Measurements from ENCODE around the gene CNTNAP3. TPM values are rescaled to one million over a fixed set of nuclear protein-coding genes. Genes with fewer than 3 reads are reported as not detected.
"Not testable (repeated sequence)": the region's sequence is repeated elsewhere in the genome, so short reads cannot be mapped to it uniquely, and the experiment has no call there.

The CNTNAP3 gene
- total RNA-seq, 1 experiment from 2014 or later, result 22.6 TPM

- H3K27ac ChIP-seq (ENCODE audit: insufficient read length, low read depth, low read length); H3K4me1 Mint-ChIP-seq; H2BK20ac ChIP-seq (ENCODE audit: low read depth, low read length, poor library complexity, severe bottlenecking); H3T11ph ChIP-seq (ENCODE audit: low read length); H3K23ac ChIP-seq (ENCODE audit: insufficient read length, low read depth, low read length); H4K20me1 ChIP-seq (ENCODE audit: control insufficient read depth, insufficient read depth, insufficient read length); H2BK15ac ChIP-seq (ENCODE audit: low read depth, low read length); H3K79me1 ChIP-seq (ENCODE audit: insufficient read depth, low read depth, low read length, poor library complexity, severe bottlenecking); H2AFZ ChIP-seq (ENCODE audit: low read length); H3K14ac ChIP-seq (ENCODE audit: insufficient read depth, low read length); H3K4me3 Mint-ChIP-seq; DNase-seq; H3K56ac ChIP-seq (ENCODE audit: insufficient read length, low read depth, low read length); H2BK120ac ChIP-seq (ENCODE audit: low read depth, low read length, poor library complexity, severe bottlenecking); H3K4me2 ChIP-seq (ENCODE audit: insufficient read depth, insufficient read length, low read length); H3K23me2 ChIP-seq (ENCODE audit: insufficient read length, low read depth, low read length, poor library complexity, severe bottlenecking); H3K27ac Mint-ChIP-seq; H3K36me3 Mint-ChIP-seq (ENCODE audit: insufficient read depth in 1 of 3, low read depth in 3 of 3); H3K9ac ChIP-seq (ENCODE audit: extremely low read depth, insufficient read length, low read length); H3K27me3 ChIP-seq (ENCODE audit: insufficient read depth, low read length); H4K5ac ChIP-seq (ENCODE audit: insufficient read length, low read depth, low read length); H3K4me1 ChIP-seq (ENCODE audit: insufficient read depth, low read length); H4K8ac ChIP-seq (replicated peaks; ENCODE audit: insufficient read length, low read depth, low read length); H3K79me2 ChIP-seq (ENCODE audit: insufficient read depth, low read length); H3K18ac ChIP-seq (ENCODE audit: insufficient read length, low read depth, low read length); H4K91ac ChIP-seq (ENCODE audit: insufficient read length, low read depth, low read length); H3K9me3 ChIP-seq (ENCODE audit: control insufficient read depth, low read depth, low read length); H2BK5ac ChIP-seq (ENCODE audit: insufficient read length, low read length); H2BK12ac ChIP-seq (ENCODE audit: insufficient read length, low read depth, low read length); H3K4ac ChIP-seq (ENCODE audit: low read depth, low read length); H3K27me3 Mint-ChIP-seq (ENCODE audit: low read depth); H2AK5ac ChIP-seq (ENCODE audit: insufficient read length, low read length): not testable (repeated sequence)
- no CpG with 5 or more reads among the region's 2 CpGs for WGBS (ENCODE audit: extremely low coverage, insufficient read length, low lambda C conversion rate)
- peaks cover 7 to 11% of the 10 kb centered on the region in 2 experiments for H3K9me3 Mint-ChIP-seq
These were observed 254.1 kb downstream of the CNTNAP3 start for GRCh38 chr9:39033849-39034248.

- not testable (repeated sequence) for H3T11ph ChIP-seq (ENCODE audit: low read length); H3K4me2 ChIP-seq (ENCODE audit: insufficient read depth, insufficient read length, low read length); H3K23ac ChIP-seq (ENCODE audit: insufficient read length, low read depth, low read length); H4K20me1 ChIP-seq (ENCODE audit: control insufficient read depth, insufficient read depth, insufficient read length); H2BK15ac ChIP-seq (ENCODE audit: low read depth, low read length); H3K27me3 Mint-ChIP-seq (ENCODE audit: low read depth); H3K27me3 ChIP-seq (ENCODE audit: insufficient read depth, low read length); H2BK120ac ChIP-seq (ENCODE audit: low read depth, low read length, poor library complexity, severe bottlenecking); DNase-seq; H3K4me1 Mint-ChIP-seq; H3K9me3 Mint-ChIP-seq; H3K27ac ChIP-seq (ENCODE audit: insufficient read length, low read depth, low read length); H3K4ac ChIP-seq (ENCODE audit: low read depth, low read length); H2AK5ac ChIP-seq (ENCODE audit: insufficient read length, low read length); H3K27ac Mint-ChIP-seq; H3K14ac ChIP-seq (ENCODE audit: insufficient read depth, low read length); H3K4me1 ChIP-seq (ENCODE audit: insufficient read depth, low read length); H2AFZ ChIP-seq (ENCODE audit: low read length); H3K36me3 Mint-ChIP-seq (ENCODE audit: insufficient read depth in 1 of 3, low read depth in 3 of 3); H4K8ac ChIP-seq (replicated peaks; ENCODE audit: insufficient read length, low read depth, low read length); H4K91ac ChIP-seq (ENCODE audit: insufficient read length, low read depth, low read length); H4K5ac ChIP-seq (ENCODE audit: insufficient read length, low read depth, low read length); H3K9ac ChIP-seq (ENCODE audit: extremely low read depth, insufficient read length, low read length); H3K23me2 ChIP-seq (ENCODE audit: insufficient read length, low read depth, low read length, poor library complexity, severe bottlenecking); H3K9me3 ChIP-seq (ENCODE audit: control insufficient read depth, low read depth, low read length); H3K4me3 Mint-ChIP-seq; H2BK12ac ChIP-seq (ENCODE audit: insufficient read length, low read depth, low read length); H3K79me1 ChIP-seq (ENCODE audit: insufficient read depth, low read depth, low read length, poor library complexity, severe bottlenecking); H3K18ac ChIP-seq (ENCODE audit: insufficient read length, low read depth, low read length); H2BK20ac ChIP-seq (ENCODE audit: low read depth, low read length, poor library complexity, severe bottlenecking); H2BK5ac ChIP-seq (ENCODE audit: insufficient read length, low read length); H3K79me2 ChIP-seq (ENCODE audit: insufficient read depth, low read length); H3K56ac ChIP-seq (ENCODE audit: insufficient read length, low read depth, low read length)
- WGBS (ENCODE audit: extremely low coverage, insufficient read length, low lambda C conversion rate), result no CpG with 5 or more reads among the region's 11 CpGs
These were observed 257.6 kb downstream of the CNTNAP3 start for GRCh38 chr9:39030204-39031019.

Data from H9 (cell line).